Globus pallidus (tissue), 1 donor: ENCODE results near the gene TENT5C.
"Not testable (repeated sequence)": the region's sequence is repeated elsewhere in the genome, so short reads cannot be mapped to it uniquely, and the experiment has no call there.

ENCODE experiments used
- DNase-seq: peaks from one replicate; pipeline ENCODE4 v3.0.0-alpha.2; 2015; ENCODE audit warnings: low spot score

TENT5C gene

DNA sequence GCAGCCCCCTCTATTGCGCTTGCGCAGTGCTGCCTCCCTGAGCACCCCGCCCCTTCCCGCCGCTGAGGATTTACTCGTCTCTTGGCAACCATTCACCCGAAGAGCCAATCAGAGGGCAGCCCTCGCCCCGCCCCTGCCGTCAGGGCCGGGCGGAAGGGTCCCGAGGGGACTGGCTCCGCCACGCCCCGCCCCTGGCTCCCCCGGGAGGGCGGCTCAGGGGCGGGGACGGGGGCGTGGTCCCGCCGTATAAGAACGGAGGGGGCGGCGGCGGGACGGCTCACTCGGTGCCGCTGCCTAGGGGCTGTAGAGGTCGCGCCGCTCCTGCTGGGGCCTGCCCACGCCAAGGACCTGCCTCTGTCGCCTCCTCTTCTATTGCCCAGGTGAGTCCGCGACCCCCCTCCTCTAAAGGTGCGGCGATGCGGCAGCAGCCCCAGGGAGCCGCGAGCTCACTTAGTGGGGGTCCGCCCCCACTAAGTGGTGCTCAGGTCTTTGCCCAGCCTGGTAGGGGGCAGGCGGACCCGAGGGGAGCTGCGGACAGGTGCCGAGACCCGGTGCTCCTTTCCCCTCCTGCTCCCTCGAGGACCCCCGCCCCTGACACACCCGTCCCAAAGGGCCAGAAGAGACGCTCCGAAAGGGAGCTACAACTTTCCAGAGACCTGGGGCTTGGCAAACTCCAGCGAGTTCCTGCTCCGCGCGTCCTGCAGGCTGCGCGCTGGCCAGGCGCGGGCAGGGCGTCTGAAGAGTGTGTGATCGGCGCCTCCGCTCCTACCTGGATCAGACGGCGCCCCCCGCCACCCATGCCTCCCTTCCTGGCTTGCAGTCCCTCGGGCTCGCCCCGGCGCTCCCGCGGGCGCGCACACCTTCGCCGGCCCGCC lies at the start of gene TENT5C:
Gene TENT5C (plus strand): TSS at position 275 of the 875 bp plus-strand sequence. CDS start 16,821 bp downstream, outside the sequence.
- peak; percentile 97 for DNase-seq

DNA sequence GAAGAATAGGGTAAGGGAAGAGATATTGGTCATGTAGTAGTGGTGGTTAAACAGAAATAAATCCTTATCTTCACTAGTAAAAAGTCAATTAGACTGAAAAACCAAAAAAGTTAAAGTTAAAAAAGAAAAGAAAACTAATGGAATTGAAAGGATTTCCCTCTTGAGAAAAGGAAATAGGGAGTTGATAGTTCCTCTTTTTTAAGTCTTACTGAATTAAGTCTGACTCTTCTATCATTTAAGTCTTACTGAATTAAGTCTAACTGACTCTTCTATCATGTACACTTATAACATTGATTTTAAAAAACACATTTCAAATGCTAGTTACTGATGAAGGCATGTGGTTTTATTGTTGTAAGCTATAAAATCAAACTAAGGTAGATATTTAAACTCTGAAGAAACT lies 49.5 kb upstream of the TENT5C start:
- DNase-seq, result no peak

DNA sequence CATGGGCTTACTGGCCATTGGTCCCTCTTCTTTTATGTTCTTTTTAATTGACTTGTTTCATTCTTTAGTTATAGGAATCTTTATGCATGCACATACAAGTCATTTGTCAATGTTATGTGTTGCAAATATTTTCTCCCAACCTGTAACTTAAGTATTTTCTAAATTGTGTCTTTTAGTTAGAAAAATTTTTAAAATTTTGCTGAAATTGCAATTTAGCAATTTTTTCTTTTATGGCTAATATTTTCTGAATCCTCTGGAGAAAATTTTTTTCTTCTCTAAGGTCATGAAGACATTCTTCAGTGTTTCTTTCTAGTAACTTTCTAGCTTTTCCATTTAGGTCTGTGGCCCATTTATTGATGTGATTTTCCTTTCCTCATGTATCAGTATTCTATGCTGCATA lies 48.9 kb upstream of the TENT5C start:
- no peak for DNase-seq

DNA sequence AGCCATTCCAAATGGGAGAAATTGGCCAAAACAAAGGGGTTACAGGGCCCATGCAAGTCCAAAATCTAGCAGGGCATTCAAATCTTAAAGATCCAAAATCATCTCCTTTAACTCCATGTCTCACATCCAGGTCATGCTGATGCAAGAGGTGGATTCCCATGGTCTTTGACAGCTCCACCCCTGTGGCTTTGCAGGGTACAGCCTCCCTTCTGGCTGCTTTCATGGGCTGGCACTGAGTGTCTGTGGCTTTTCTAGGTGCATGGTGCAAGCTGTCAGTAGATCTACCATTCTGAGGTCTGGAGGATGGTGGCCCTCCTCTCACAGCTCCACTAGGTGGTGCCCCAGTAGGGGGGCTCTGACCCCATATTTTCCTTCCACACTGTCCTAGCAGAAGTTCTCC lies 47.4 kb upstream of the TENT5C start:
- not testable (repeated sequence) for DNase-seq

DNA sequence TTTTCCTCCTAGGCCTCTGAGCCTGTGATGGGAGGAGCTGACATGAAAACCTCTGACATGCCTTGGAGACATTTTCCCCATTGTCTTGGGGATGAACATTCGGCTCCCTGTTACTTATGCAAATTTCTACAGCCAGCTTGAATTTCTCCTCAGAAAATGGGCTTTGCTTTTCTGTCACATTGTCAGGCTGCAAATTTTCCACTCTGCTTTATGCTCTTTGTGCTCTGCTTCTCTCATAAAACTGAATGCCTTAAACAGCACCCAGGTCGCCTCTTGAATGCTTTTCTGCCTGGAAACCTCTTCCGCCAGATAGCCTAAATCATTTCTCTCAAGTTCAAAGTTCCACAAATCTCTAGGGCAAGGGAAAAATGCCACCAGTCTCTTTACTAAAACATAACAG lies 46.7 kb upstream of the TENT5C start:
- DNase-seq, result no peak

DNA sequence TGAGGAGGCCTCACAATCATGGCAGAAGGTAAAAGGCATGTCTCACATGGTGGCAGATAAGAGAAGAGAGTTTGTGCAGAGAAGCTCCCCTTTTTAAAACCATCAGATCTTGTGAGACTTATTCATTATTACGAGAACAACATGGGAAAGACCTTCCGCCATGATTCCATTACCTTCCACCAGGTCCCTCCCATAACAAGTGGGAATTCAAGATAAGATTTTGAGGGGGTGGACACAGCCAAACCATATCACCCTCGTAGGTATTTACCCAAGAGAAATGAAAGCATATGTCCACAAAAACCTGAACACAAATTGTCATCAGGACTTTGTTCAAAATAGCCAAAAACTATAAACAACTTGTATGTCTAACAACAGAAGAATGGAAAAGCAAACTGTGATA lies 45.9 kb upstream of the TENT5C start:
- no peak for DNase-seq

DNA sequence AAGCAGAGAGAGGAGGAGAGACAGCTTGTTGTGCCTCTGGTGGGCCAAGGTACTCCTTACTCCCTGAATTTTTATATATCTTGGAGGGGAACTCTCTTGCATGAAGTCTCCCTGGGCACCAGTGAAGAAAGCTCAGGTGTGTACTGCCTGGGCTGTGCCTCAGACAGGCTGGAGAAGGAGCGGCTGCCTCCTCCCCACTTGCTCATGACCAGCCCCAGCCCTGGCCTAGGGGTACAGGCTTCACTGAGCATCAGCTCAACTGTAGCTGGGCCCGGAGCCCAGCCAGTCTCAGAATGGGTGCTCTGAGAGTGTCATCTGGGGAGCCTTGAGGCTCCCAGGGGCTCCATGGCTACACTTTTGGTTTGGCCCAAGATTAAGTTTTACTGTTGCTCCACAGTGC lies 44.8 kb upstream of the TENT5C start:
- DNase-seq, result no peak

DNA sequence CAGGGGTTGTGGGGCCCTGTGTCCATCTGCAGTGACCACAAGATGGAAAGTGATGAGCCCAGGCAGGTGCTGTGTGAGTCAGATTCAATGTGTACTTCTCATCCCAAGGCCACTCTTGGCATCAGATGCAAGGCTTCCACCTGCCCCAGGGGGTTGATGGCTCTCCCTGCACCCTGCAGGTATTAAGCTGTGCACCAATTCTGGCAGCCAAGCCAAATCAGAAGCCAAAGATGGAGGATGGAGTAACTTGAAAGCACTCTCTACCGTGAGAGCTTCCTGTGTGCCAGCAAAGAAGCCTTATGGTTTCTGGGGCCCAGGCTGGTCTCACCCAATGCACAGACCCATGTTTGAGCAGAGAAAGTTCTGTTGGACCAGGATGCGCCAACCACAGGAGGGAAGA lies 44.3 kb upstream of the TENT5C start:
- no peak for DNase-seq

DNA sequence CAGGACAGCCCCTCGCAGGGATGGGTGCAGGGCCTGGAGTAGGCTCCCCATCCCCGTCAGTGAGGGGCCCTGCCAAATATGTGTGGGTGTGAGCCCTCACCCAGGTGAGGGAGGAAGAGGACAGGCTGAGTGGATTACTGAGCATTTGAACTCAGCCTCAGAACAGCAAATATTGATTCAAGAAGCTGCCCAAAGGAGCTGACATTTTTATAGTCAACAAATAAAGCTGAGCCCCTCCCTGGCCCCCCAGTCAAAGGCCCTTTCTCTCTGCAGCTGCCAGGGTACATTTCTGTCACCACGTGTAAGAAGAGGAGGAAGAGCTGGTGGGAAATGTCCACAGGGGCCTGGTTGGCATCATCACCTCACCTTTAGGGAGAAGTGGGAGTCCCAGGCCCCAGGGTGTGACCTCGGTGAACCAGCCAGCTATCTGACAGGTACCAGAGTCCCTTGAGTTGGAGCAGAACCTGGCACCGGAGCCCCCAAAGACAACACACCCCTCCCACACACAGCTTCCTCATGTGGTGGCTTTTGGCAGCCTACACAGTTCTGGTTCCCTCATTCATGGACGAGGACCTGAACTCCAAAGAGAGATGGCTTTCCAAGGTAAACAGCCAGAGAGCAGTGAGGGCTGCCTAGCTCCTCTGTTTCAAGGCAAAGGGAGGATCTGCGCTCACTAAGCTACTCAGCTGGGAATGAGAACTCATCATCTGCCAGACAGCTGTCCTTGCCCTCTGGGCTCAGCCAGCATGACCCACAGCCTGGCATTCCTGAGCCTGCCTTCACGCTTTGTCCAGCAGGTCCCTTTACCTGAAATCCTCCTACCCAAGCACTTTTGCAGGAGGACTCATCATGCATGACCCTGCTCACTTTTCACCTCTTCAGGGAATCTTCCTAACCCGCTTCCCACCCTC lies 43.0 kb upstream of the TENT5C start:
- DNase-seq, result no peak

DNA sequence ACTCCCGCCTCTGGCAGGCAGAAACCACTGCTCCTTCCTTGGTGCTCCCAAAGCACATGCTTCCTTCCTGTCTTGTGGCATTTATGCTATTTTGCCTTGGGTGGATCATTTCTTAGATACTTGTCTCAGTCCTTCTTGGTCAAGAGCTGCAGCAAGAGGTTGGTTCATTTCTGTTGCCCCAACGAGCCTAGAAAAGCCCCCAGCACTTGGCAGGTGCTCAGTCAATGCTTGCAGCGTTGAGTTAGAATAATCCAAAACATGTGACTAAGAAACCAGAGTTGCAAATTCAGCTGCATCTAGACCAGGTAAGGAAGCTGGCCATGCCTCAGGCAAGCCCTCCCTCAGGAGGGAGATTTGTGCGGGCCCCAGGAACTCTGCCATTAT lies 42.4 kb upstream of the TENT5C start:
- no peak for DNase-seq

DNA sequence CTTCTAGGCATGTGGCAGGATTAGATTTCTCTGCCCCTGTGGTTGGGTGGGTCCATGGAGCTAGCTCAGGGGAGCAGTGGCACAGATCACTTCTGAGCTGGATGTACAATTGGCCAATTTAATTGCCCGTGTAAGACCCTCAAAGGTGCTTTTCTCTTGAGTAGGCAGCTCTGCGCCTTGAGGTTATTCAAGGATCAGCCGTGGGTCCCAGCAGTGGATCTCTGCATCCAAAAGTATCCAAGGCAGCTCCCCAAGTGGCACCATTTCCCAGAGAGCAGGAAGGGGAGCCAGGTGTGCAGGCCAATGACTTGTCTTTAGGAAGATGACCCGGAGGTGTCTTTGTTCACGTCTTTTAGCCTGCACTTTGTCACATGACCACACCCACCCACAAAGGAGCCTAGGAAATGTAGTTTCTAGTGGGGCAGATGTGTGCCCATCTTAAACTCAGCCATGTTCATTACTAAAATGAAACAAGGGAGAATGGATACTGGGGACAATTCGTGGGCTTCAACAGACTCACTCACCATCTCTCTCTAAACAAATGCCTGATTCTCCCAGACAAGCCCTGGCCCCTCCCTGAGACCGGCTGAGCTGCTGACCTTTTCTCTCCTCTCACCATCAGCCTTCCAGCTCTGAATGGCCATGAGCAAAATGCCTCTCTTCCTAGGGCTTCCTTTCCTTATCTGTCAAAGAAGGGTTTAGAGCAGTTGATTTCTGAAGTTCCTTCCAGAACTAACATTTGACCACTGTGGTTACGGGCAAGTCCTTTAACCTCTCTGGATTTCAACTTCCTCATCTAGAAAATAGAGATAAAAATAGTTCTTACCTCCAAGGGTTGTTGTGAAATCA lies 41.4 kb upstream of the TENT5C start:
- no peak for DNase-seq

DNA sequence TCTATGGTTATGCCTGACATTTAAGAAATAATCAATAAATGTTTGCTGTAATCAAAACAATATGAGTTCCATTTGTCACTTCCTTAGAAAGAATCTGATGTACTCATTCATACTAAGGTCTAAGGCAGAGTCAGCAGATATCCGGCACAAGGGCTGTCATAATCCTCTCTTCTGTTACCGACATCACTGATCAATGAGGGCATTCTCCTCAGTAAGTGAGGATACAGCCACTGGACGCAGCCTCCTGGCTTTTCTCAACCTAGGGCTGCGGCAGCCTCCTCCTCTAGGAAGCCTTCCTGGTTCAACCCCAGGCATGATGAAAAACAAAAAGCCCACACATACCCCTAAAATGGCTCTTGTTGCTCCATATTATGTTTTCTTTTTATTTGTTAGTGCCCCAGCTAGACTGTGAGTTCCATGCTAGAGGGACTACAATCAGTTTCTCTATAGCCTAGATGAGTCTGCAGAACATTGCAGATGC lies 40.7 kb upstream of the TENT5C start:
- DNase-seq, result no peak

DNA sequence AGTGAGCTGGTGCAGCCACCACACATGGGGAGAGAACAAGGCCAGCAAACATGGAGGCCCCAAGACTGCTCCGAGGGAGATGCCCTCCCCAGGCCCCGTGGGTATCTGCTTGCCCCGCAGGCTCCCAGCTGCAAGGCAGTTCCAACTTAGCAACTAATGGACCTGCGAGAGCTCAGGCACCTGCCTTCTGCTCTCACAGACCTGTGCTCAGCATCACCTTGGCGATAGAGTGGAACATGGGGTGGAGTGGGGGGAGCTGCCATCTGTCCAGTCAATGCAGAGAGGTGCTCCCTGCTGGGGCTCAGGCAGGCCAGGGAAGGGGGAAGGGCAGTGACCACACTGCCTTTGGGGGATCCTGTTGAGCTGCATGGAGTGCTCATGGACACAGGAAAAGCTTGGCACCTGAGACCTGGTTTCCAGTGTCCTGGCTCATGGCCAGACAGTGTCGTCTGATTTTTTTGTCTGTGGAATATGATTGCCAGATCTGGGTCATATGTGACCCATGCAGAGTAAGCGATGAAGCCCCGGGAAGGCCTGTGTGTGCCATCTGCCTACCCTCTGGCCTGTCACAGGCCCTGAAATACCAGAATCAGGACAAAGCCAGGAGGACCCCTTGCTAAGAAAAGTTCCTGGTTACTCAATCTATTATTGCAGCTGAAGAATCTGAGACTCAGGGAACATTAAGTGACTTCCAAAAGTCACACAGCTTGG lies 39.9 kb upstream of the TENT5C start:
- no peak for DNase-seq

DNA sequence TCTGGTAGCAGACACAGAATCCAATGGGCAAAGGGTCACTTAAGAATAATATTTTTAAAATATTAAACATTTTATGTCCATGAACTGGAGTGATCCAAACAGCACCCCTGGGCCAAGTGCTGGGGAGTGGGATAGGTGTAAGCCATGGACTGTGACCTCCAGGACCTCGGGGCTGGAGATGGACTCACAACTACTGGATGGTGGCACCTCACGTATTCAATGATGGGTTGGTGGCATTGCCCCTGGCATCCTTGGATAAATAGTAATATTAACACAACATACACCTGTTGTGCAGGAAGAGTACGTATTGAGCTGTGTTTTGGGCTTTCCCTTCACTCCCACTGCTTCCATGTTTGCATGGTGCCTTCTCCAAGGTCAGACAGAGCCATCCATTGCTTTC lies 39.3 kb upstream of the TENT5C start:
- no peak for DNase-seq

DNA sequence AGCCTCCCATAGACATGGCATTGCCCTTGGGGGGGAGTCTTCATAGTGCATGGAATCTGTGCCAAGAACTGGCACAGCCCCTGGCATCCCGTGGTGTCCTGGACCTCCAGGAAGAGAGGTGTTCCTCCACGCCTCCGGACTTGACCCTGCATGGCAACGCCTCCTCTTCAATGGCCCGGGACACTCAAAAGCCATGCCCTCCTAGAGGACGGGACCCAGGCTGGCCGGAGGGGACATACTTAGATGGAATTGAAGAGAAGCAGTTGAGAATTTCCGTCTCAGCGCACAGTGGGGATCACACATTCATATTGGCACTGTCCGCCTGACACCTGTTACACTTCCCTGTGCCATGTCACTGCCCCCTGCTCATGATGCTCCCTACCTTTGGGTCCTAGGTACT lies 38.4 kb upstream of the TENT5C start:
- DNase-seq, result no peak

DNA sequence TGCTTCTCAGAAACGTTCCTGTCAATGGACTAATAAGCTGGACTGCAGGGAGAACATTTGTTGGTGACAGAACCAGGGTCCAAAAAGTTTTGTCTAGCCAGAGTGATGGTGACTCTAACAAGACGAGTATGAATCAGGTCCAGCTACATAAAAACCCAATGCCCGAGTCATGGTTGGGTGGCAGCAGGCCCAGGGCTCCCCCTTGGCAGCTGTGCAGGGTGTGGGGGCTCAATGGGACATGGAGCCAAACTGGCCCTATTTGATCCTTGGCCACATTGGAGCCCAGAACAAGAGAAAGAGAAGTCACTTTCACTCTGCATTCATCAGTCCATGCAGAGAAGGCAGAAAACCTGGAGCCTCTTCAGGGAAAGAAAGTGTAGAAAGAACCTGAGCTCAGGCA lies 37.9 kb upstream of the TENT5C start:
- no peak for DNase-seq

DNA sequence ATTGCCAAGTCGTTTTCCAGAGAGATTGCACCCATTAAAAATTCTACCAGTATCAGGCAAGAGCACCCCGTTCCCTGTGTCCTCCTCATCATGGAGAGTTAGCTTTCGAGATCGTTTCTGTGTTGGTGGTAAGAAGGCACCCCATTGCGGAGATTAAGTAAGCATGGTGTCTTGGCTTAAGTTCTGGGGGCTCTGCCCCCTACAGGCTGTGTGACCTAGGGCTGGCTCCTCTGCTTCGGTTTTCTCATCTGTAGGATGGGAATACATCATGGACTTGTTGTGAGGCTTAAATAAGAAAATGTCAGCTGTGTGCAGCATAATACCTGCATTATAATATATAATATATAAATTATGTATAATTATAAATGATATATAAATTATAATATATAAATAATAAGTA lies 36.8 kb upstream of the TENT5C start:
- no peak for DNase-seq

DNA sequence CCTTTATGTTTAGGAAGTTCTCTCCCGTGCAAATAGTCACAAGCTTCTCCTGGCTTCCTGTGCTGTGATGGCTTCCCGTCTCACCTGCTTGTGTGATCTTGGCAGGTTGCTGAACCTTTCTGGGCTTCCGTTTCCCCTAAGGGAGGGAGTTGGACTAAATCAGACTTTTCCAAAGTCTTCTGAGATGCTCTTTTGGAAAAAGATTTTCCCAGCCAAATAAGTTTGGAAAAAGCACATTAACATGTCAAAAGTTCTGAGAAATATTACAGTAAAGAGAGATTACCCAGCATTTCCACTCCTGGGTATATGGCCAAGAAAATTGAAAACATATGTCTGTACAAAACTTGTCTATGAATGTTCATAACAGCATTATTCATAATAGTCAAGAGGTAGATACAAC lies 36.0 kb upstream of the TENT5C start:
- no peak for DNase-seq

DNA sequence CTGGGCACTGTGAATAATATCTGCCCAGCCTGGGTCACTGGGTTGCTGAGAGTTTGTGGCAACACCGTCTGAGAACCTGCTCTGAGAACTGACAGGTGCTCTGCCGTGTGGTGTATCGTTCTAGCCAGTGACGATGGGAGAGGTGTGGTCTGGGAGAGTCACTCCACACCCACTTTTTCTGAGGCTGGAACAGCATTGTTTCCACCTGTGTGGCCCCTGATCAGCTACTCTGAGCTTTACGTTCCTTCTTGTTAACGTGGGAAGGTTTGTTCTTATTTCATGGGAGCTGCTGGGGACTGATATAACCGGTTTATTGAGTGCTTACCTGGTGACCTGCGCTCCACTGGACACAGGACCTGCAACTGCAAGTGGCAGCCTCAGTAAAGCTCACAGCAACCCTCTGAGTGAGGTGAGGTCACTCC lies 34.8 kb upstream of the TENT5C start:
- no peak for DNase-seq

DNA sequence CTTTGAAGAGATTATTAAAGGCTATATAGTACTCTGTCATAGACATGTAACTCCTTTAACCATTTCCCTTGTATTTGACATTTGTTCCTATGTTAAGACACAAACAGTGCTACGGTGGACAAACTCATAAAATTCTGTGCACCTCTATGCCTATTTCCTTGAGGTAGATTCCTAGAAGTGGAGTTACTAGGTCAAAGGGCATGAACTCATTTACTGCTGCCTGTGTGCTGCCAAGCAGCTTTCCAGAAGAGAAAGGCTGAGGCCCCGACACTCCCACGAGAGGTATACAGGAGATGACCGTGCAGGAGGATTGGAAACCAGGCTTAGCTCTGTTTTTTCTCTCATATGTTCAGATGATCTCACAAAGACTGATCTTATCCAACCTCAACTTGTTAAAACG lies 34.4 kb upstream of the TENT5C start:
- DNase-seq, result no peak

DNA sequence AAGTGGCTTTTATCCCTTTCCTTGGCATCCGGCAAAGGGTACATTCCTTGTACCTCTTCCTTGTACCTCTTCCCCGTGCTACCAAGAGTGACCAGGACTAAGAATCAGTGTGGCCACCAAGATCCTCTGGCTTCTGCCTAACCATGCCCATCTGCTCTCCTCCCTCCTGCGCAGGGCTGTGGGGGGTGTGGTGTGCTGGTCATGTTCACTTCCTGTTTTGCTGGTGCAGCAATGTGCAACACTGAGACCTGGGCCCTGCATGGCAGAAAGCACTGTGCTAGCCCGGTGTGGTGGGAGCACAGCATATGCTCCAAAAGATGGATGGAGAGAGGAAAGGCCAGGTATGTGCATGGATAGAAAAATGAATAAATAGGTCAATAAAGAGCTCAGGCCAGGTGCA lies 33.3 kb upstream of the TENT5C start:
- DNase-seq, result no peak
